Peyer's patch (tissue), 4 donors: Measurements from ENCODE around the gene MAP1LC3A.

Experiments used
- CTCF ChIP-seq, 6 experiments: fragments of 450-650 bp in 4 of 6; fragments of 200-600 bp in 2 of 6; sonication (generic) in 1 of 6; IDR thresholded peaks; one replicate each; pipeline ENCODE4 v1.5.1; 2017 to 2019; ENCODE audit warnings: antibody characterized with exemption in 6 of 6, mild to moderate bottlenecking in 3 of 6, moderate library complexity in 1 of 6
- POLR2A ChIP-seq, 2 donors: fragments of 450-650 bp; IDR thresholded peaks; one replicate each; pipeline ENCODE4 v1.5.1; 2017; ENCODE audit warnings: antibody characterized with exemption in 2 of 2, mild to moderate bottlenecking in 2 of 2, moderate library complexity in 2 of 2

- TF ChIP-seq CTCF (IDR thresholded peaks at IDR 0.05): no peak
- no peak for TF ChIP-seq POLR2A (IDR thresholded peaks at IDR 0.05)
Observed at GRCh38 chr20:34510575-34510974, 47.9 kb upstream of the MAP1LC3A start.
